ENCODE data around the gene CDK11A.
"Not testable (repeated sequence)": the region's sequence is repeated elsewhere in the genome, so short reads cannot be mapped to it uniquely, and the experiment has no call there.

GRCh38 chr1:1691443-1691842, 32.7 kb downstream of the CDK11A start:
- TF ChIP-seq EZH2phosphoT487 (IDR thresholded peaks at IDR 0.05; ENCODE audit: insufficient read depth, low read depth); EZH2 (IDR thresholded peaks at IDR 0.05; ENCODE audit: insufficient read depth, poor library complexity, severe bottlenecking): not testable (repeated sequence)
